DMS53 (cell line): Measurements from ENCODE around the gene C11orf52.

Source experiments
- DNase-seq: peaks from one replicate; lab custom pipeline; 2025; lab: John Stamatoyannopoulos, UW

Gene C11orf52

GRCh38 chr11:111939836-111940604 is 21.3 kb downstream of the C11orf52 start:
- DNase-seq: no peak

DNA sequence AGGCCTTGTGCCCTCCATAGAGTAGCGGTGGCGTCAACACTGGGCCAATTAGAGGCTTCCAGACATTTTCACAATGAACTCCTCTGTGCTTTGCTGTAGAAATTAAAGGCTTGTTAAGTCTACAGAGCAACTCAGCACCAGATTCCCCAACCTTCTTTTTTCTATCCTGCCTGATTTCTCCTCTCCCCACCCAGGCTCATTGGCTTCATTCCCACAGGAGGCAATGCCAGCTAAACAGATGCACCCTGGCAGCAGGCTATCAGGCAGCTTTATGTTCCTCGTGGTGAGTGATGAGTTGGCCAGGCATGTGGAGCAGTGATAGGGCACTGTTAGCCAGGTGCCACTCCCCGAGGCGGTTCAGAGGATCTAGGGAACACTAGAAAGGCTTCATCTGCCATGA is 23.2 kb downstream of the C11orf52 start:
- no peak for DNase-seq

GRCh38 chr11:111942829-111943228 is 24.1 kb downstream of the C11orf52 start:
- no peak for DNase-seq

DNA sequence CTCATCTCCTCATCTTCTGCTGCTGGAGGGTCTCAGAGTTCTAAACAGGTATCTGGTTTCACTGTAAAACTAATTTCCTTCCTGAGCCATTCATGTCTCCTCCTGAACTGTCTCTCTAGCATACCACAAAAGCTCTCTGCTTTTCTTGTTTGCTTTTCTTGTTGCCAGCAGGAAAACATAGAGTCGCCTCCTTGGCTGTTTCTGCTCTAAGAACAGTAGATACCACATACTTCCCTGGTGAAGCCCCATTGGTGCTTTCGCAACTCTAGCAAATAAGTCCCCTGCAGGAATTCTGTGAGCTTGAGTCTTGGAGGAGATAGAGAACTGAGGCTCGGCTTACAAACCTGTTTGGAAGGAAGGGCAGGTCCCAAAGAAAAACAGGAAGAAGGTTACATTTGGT is 25.4 kb downstream of the C11orf52 start:
- no peak for DNase-seq

DNA sequence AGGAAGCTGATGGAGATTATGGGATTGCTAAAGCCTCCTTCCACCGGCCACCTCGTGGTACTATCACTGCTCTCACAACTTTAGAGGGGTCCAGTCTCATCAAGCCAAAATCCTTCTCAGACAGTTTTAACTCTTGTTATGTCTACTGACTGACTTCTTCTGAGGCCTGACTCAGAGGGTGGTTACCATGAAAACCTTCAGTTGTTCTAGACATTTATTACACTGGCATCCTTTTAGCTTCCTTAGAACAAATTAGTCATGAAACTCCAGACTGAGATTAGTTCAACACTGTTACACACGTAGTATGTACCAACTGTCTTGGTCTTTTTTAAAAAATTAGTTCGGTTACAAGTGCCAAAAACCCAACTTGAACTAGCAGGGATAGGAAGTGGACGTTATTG is 25.9 kb downstream of the C11orf52 start:
- no peak for DNase-seq

DNA sequence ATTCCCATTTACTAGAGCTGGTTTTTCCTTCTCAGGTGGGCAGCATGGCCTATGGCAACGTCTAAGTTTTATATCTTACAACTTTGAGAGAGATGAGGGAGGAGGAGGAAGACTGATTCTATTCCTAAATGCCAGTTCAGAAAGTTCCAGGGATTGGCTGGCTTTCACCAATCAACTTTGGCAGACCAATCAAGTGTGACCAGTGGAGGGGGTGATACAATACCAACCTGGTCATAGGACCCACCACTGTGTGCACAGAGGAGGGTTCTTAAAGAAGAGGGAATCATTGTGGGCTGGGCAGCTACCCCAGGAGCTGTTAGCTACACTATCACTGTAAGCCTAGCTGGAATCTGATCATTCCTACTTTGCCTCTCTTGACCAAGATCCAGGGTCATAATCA is 26.5 kb downstream of the C11orf52 start:
- no peak for DNase-seq

DNA sequence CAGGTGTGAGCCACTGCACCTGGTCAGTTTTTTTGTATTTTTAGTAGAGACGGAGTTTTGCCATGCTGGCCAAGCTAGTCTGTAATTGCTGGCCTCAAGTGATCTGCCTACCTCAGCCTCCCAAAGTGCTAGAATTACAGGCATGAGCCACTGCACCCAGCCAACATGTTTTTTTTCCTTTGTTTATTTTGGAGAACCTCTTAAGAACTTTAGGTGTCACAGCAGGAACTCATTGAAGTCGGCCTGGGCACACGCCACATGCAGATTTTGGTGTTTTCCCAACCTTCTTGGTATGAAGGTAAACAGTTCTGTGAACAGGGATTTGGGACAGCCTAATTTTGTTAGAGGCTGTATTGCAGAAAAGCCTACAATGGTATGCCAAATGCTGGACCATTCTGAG is 27.8 kb downstream of the C11orf52 start:
- DNase-seq: no peak

DNA sequence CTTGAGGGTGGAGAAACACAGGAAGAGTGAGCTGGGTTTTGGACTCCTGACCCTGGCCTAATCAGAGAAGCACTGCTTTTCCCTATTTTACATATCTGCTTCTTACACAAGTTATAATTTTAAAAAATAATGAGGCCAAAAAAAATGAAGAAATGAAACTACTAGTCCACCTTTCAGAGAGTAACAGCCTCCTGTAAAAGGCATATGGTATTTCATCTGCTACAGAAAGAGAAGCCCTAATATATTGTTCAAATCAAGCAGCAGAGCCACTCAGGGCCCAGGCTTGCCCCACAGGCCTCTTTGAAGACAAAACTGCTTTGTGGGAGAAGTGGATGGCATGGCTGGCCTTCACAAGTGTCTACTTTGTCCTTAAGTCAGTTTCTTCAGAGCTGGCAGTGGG is 28.4 kb downstream of the C11orf52 start:
- no peak for DNase-seq

- no peak for DNase-seq
Observed at GRCh38 chr11:111949519-111950426, 31.1 kb downstream of the C11orf52 start.

DNA sequence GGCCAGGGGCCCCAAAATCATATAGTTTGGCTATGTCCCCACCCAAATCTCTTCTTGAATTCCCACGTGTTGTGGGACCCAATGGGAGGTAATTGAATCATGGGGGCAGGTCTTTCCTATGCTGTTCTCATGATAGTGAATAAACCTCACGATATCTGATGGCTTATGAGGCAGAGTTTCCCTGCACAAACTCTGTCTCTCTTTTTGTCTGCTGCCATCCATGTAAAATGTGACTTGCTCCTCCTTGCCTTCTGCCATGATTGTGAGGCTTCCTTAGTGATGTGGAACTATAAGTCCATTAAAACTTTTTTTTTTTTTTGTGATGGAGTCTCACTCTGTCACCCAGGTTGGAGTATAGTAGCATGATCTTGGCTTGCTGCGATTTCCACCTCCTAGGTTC is 32.9 kb downstream of the C11orf52 start:
- no peak for DNase-seq

DNA sequence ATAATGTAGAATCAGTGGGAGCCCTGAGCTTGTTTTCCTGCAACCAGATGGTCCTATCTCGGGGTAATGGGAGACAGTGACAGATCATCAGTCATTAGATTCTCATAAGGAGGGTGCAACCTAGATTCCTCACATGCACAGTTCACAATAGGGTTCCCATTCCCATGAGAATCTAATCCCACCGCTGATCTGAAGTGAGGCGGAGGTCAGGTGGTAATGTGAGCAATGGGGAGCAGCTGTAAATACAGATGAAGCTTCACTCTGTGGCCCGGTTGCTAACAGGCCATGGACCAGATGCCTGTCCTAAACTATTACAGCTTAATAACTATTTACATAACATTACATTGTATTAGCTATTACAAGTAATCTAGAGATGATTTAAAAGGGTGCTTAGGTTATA is 35.4 kb downstream of the C11orf52 start:
- DNase-seq: no peak

DNA sequence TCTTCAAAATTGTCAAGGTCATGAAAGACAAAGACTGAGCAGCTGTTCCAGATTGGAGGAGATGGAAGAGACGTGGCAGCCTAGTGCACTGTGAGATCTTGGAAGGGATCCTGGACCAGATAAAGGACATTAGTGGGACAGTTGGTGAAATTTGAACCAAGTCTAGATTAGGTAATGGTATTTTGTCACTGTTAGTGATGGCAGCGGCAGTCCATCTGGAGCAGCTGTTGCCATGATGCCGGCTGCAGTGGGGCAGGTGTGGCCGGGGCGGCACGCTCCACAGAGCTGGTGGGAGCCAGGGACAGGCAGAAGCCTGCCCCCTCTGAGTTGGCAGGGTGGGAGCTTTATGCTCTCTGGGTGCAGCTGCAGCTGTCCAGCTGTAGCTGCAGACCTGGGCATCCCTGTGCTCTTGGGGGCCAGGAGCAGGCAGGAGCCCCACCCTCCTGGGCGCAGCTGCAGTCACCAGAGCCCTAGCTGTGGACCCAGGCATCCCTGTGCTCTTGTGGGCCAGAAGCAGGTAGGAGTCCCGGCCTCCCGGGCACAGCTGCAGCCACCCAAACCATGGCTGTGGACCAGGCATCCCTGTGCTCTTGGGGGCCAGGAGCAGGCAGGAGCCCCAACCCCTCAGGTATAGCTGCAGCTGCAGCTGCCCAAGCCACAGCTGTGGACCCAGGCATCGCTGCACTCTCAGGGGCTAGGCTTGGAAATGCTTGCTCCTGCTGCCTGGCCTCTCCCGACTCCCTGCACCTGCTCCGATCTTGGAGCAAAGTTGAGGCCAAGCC is 39.1 kb downstream of the C11orf52 start:
- no peak for DNase-seq

DNA sequence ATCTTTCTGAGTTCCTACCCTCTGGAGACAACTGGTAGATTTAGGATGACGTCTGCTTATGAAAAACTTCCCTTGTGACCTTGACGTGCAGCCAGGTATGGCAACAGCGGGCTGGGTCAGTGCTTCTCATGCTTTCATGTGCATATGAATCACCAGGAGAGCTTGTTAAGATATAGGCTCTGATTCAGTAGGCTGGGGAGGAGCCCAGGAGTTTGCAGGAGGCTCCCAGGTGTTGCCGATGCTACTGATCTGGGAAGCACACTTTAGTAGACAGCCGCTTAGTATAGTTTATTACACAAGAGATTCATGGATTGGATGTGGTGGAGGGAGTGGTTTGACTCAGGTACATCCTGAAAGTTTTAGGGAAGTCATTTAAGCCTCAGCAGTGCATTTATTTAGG is 42.2 kb downstream of the C11orf52 start:
- DNase-seq: peak; percentile 7

GRCh38 chr11:111961389-111962300 is 42.9 kb downstream of the C11orf52 start:
- DNase-seq: no peak

DNA sequence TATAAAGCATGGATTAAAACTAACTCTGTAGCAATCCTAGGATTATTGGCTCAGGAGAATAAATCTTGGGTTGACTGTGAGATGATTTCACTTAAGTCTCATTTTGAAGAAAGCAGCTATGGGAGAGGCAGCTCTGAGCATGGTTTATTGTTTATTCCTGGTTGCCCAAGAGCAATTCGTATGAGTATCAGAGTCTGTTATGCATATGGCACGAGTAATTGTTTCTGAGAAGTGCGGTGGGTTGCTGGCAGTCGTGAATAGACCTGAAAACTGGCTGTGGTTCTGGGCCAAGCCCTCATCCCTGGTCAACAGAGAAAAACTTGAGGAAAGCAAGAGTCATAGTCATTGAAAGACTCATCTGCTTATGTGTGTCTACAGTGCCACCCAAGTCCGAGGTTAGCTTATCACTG is 45.2 kb downstream of the C11orf52 start:
- DNase-seq: no peak

DNA sequence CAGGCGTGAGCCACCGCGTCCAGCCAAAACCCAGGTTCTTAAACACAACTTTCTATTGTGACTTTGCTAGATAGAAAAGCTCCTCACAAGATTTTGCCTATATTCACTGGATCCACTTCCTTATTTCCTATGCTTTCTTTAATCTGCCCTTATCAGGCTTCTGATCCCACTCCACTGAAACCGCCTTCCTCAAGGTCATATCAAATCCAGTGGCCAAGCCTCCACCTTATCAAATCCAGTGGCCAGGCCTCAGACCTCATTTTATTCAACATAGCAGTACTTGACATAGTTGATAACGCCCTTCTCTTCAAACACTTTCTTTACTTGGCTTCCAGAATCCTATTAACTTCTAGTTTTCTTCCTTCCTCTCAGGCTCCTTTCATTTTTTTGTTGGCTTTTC is 48.0 kb downstream of the C11orf52 start:
- DNase-seq: no peak

DNA sequence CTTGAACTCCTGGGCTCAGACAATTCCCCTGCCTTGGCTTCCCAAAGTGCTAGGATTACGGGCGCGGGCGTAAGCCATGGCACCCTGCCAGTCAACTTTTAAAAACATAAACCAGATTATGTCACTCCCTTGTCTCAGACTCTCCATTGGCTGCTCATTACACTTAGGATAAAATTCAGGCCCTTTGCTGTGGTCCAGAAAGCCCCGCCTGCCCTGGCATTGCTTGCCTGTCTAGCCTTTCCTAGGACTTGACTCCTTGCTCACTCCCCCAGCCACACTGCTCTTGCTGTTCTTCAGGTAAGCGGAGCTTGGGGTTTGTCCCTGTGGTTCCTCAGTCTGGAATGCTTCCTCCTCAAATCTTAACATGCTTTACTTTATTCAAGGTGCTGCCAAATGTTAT is 48.9 kb downstream of the C11orf52 start:
- DNase-seq: no peak

DNA sequence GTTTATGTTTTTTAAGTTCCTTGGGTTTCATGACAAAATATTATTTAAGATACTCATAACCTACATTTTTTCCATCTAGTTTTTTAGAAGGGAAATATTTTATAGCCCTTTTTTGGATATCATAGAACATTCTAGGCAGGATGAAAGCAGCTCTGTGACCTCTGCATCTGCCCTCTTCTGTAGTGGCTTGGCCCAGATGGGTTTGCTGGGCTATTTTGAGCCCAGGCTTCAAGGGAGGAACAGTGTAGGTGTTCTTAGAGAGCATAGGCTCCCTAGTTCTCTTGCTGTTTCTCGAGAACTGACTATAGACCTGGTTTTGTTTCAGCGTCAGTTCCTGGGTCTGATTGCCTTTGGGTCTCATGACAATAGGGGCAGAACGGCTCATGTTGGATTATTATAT is 50.6 kb downstream of the C11orf52 start:
- DNase-seq: no peak

DNA sequence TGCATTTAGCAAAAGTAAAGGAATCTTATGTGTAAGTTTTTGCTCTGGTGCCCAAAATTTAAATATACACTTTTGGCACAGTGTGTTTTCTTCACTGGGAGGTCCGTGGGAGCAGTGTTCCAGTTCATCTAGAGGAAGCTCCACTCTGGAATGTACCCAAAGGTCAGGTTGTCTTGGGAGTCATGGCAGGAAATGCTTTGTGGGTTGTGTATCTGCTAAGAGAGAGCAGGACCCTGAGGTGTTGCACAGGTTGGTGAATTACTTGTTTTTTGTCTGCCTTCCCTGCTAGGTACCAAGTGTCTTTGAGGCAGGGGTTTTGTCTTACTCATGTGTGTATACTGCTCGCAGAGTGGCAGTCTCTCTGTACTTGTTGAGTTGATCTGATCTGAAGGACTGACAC is 55.7 kb downstream of the C11orf52 start:
- DNase-seq: no peak

GRCh38 chr11:111975076-111975806 is 56.5 kb downstream of the C11orf52 start:
- DNase-seq: peak; percentile 10
